Natural killer cell (primary cell): ENCODE measurements around the gene CHST7. TPM values are rescaled to one million over a fixed set of nuclear protein-coding genes. Genes with fewer than 3 reads are reported as not detected.
"Not testable (repeated sequence)": the region's sequence is repeated elsewhere in the genome, so short reads cannot be mapped to it uniquely, and the experiment has no call there.

ENCODE experiments used
- ATAC-seq, 3 donors: fragments of 150-1000 bp in 2 of 3; fragments of 200-7000 bp in 1 of 3; cut with Tn5 transposase; 1 replicate in 1 of 3; 2 replicates in 2 of 3; pipeline ENCODE4 v1.10.0; 2021; ENCODE audit warnings: mild to moderate bottlenecking in 2 of 3, moderate library complexity in 2 of 3
- DNase-seq, 2 donors: peaks; one replicate each; pipeline versions ENCODE4 v3.0.0 to v3.0.0-alpha.2; 2013 to 2021; ENCODE audit warnings: mixed read lengths in 1 of 2
- H3K27ac ChIP-seq: one replicate; pipeline ENCODE4 v1.5.1; 2013; ENCODE audit warnings: mild to moderate bottlenecking, low read length
- H3K27me3 ChIP-seq: one replicate; pipeline ENCODE4 v1.6.1; 2013; ENCODE audit warnings: low read length; ENCODE audit not compliant: control insufficient read depth, insufficient read depth
- H3K36me3 ChIP-seq: one replicate; pipeline ENCODE4 v1.6.1; 2013; ENCODE audit warnings: low read length; ENCODE audit not compliant: control insufficient read depth, insufficient read depth
- H3K4me1 ChIP-seq: one replicate; pipeline ENCODE4 v1.6.1; 2013; ENCODE audit warnings: low read length; ENCODE audit not compliant: control insufficient read depth, insufficient read depth
- H3K4me3 ChIP-seq: one replicate; pipeline ENCODE4 v1.5.1; 2013; ENCODE audit warnings: low read length
- H3K9me3 ChIP-seq: one replicate; pipeline ENCODE4 v1.6.1; 2013; ENCODE audit warnings: low read length; ENCODE audit not compliant: control insufficient read depth, insufficient read depth
- H3K27ac Mint-ChIP-seq, 2 donors: one replicate each; pipeline ENCODE4 v1.8.0; 2022; ENCODE audit warnings: mild to moderate bottlenecking in 2 of 2, mixed read lengths in 2 of 2, moderate library complexity in 1 of 2
- H3K27me3 Mint-ChIP-seq, 2 donors: one replicate each; pipeline ENCODE4 v1.8.0; 2022; ENCODE audit warnings: low read depth in 2 of 2, mixed read lengths in 2 of 2
- H3K36me3 Mint-ChIP-seq: one replicate; pipeline ENCODE4 v1.8.0; 2022; ENCODE audit warnings: mixed read lengths
- H3K4me1 Mint-ChIP-seq, 2 donors: one replicate each; pipeline ENCODE4 v1.8.0; 2022; ENCODE audit warnings: mixed read lengths in 2 of 2
- H3K4me3 Mint-ChIP-seq: one replicate; pipeline ENCODE4 v1.8.0; 2022; ENCODE audit warnings: mild to moderate bottlenecking, moderate library complexity, mixed read lengths
- H3K9me3 Mint-ChIP-seq, 2 donors: one replicate each; pipeline ENCODE4 v1.8.0; 2022; ENCODE audit warnings: mixed read lengths in 2 of 2
- CTCF ChIP-seq: fragments of 200-600 bp; IDR thresholded peaks from one replicate; pipeline ENCODE4 v1.8.0; 2022; ENCODE audit warnings: antibody characterized with exemption
- WGBS: methylation state at CpG from one replicate; pipeline ENCODE4 v1.1.7; 2013; ENCODE audit warnings: missing lambda C conversion rate; ENCODE audit not compliant: insufficient coverage; 5-methylcytosine and 5-hydroxymethylcytosine counted together
- intact Hi-C: fragments of 100-400 bp; cut with micrococcal nuclease; formaldehyde crosslinking; loops from one replicate; pipeline ENCODE4 v1.14.2; 2022
- total RNA-seq, 4 donors: library from RNA; stranded (reverse); fragments of 120-200 nt in 1 of 4; gene quantifications; one replicate each; pipeline versions ENCODE4 v1.2.3 to v1.2.4, GENCODE V29; 2013 to 2022

The CHST7 gene
- total RNA-seq, 3 donors from 2014 or later (not counting 1 experiment from before 2014, with no cell fraction given): 8.7 to 15.9 (median 11.8) TPM

GRCh38 chrX:46543441-46543840 lies 30.1 kb upstream of the CHST7 start:
- intact Hi-C loops: loop anchor here (10.0 kb wide), 2 partner anchors 141 to 779 kb away; no protein-coding TSS in a partner anchor
- Mint-ChIP-seq H3K9me3 (no peaks in the 10 kb centered on the region), H3K36me3 (no peaks in the 10 kb centered on the region), H3K27me3 (no peaks in the 10 kb centered on the region), H3K27ac (peak overlapping the region; percentile 94 to 97), H3K4me1 (peaks cover 21 to 25% of the 10 kb centered on the region in 2 donors), H3K4me3 (peak overlapping the region; percentile 28)
- H3K4me3 ChIP-seq: no peak overlapping the region
- TF ChIP-seq CTCF: no peak
- no peak overlapping the region for H3K27ac ChIP-seq
- DNase-seq (no peak), ATAC-seq (no peak)
- H3K27me3 ChIP-seq: no peaks in the 10 kb centered on the region
- H3K4me1 ChIP-seq: peaks cover 26% of the 10 kb centered on the region
- H3K9me3 ChIP-seq: no peaks in the 10 kb centered on the region
- 64% methylated on average over 2 of the region's 2 CpGs for WGBS
- peaks cover 4% of the 10 kb centered on the region for H3K36me3 ChIP-seq

GRCh38 chrX:46544527-46544926 lies 29.0 kb upstream of the CHST7 start:
- not testable (repeated sequence) for H3K9me3 ChIP-seq, ATAC-seq, H3K36me3 Mint-ChIP-seq, H3K9me3 Mint-ChIP-seq, DNase-seq, H3K36me3 ChIP-seq, H3K27me3 Mint-ChIP-seq, H3K27me3 ChIP-seq
- peak overlapping the region; percentile 92 for H3K4me3 Mint-ChIP-seq
- peak overlapping the region; percentile 65 for H3K4me3 ChIP-seq
- peaks cover 26% of the 10 kb centered on the region for H3K4me1 ChIP-seq
- H3K4me1 Mint-ChIP-seq: peaks cover 21 to 25% of the 10 kb centered on the region in 2 donors
- WGBS: 59% methylated on average over 7 of the region's 7 CpGs
- intact Hi-C loops: loop anchor here (10.0 kb wide), 2 partner anchors 140 to 780 kb away; no protein-coding TSS in a partner anchor
- H3K27ac ChIP-seq: peak overlapping the region; percentile 87
- H3K27ac Mint-ChIP-seq: peak overlapping the region; percentile 94 to 97

- TF ChIP-seq CTCF: no peak
- H3K27ac Mint-ChIP-seq: peak within 1 kb of the TSS; percentile 94 to 97
- H3K4me3 ChIP-seq: peak within 1 kb of the TSS; percentile 65
- 0% methylated on average over 57 of the region's 57 CpGs for WGBS
- intact Hi-C loops: loop anchor here (1.0 to 10.0 kb wide), 5 partner anchors 27 to 781 kb away; no protein-coding TSS in a partner anchor
- no peaks in the 10 kb centered on the region for H3K36me3 Mint-ChIP-seq
- H3K27me3 Mint-ChIP-seq: no peaks in the 10 kb centered on the region
- DNase-seq (peak; percentile 90 to 96), ATAC-seq (peak; percentile 86 to 95 (median 89))
- peak within 1 kb of the TSS; percentile 92 for H3K4me3 Mint-ChIP-seq
- H3K36me3 ChIP-seq: no peaks in the 10 kb centered on the region
- H3K27me3 ChIP-seq: no peaks in the 10 kb centered on the region
- no peaks in the 10 kb centered on the region for H3K9me3 Mint-ChIP-seq
- H3K4me1 ChIP-seq: peaks cover 26% of the 10 kb centered on the region
- peaks cover 21 to 25% of the 10 kb centered on the region in 2 donors for H3K4me1 Mint-ChIP-seq
- peak within 1 kb of the TSS; percentile 87 for H3K27ac ChIP-seq
- no peaks in the 10 kb centered on the region for H3K9me3 ChIP-seq
Observed at GRCh38 chrX:46545111-46546005, 28.2 kb upstream of the CHST7 start, which contains the start of gene ZNF674. TSS of gene ZNF674 (minus strand) at chrX:46545421. CDS start at chrX:46542087, 3,334 bp downstream.

GRCh38 chrX:46547857-46548256 lies 25.7 kb upstream of the CHST7 start:
- 98% methylated on average over 4 of the region's 6 CpGs for WGBS
- Histone ChIP-seq H3K36me3 (no peaks in the 10 kb centered on the region), H3K4me3 (no peak overlapping the region), H3K4me1 (peaks cover 26% of the 10 kb centered on the region), H3K27ac (no peak overlapping the region), H3K27me3 (no peaks in the 10 kb centered on the region), H3K9me3 (no peaks in the 10 kb centered on the region)
- H3K4me1 Mint-ChIP-seq: peaks cover 21 to 25% of the 10 kb centered on the region in 2 donors
- H3K9me3 Mint-ChIP-seq: no peaks in the 10 kb centered on the region
- no peak for DNase-seq
- no peak for ATAC-seq
- no peak for TF ChIP-seq CTCF
- no peaks in the 10 kb centered on the region for H3K36me3 Mint-ChIP-seq
- H3K27ac Mint-ChIP-seq: peak overlapping the region in 1 of 2 donors; percentile 16
- intact Hi-C loops: loop anchor here (5.0 to 10.0 kb wide), 3 partner anchors 86 to 783 kb away; no protein-coding TSS in a partner anchor
- H3K4me3 Mint-ChIP-seq: no peak overlapping the region
- H3K27me3 Mint-ChIP-seq: no peaks in the 10 kb centered on the region
